ENCODE data around the gene MRI1. TPM values are rescaled to one million over a fixed set of nuclear protein-coding genes. Genes with fewer than 3 reads are reported as not detected.

Gene MRI1
- total and polyA plus RNA-seq, 2 experiments from 2014 or later: 12.3 to 44.5 TPM

DNA sequence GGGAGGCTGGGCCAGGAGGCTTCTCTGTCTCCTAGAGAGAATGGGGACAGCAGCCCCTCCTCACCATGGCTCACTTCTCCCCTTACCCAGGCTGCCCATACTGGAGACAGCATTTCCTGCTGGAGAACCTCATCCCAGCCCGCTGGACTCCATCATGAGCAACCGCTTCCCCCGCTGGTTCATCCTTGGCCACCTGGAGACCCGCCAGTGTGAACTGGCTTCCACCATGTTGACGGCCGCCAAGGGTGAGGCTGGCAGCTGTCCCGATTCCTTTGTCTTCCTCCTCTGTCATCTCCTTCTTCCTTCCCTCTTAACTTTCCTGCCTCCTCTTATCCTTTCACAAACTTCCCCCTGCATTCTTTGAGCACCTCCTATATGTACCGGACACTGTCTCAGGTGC, 58.9 kb downstream of the MRI1 start:
- Histone ChIP-seq H3K27me3 (ENCODE audit: insufficient read depth) (no peaks in the 10 kb centered on the region), H3K4me3 (no peak overlapping the region), H3K36me3 (ENCODE audit: insufficient read depth) (peaks cover 12% of the 10 kb centered on the region; the same call in 1 of the 2 replicates), H4K20me1 (replicated peaks; ENCODE audit: insufficient read depth) (peaks cover 12% of the 10 kb centered on the region), H3K4me1 (ENCODE audit: insufficient read depth) (no peaks in the 10 kb centered on the region; the same call in 1 of the 2 replicates), H3K27ac (ENCODE audit: low read depth) (no peak overlapping the region), H2AFZ (no peak overlapping the region), H3K79me2 (replicated peaks; ENCODE audit: insufficient read depth) (no peaks in the 10 kb centered on the region), H3F3A (replicated peaks; ENCODE audit: low read depth) (peaks cover 14% of the 10 kb centered on the region; the same call in 1 of the 2 replicates), H3K4me2 (no peak overlapping the region), H3K9me2 (ENCODE audit: insufficient read depth) (no peaks in the 10 kb centered on the region)
- no peak overlapping the region for H3K4me3 Mint-ChIP-seq
- H3K36me3 Mint-ChIP-seq (ENCODE audit: low read depth): peaks cover 57% of the 10 kb centered on the region
- peaks cover 14% of the 10 kb centered on the region for H3K27me3 Mint-ChIP-seq (ENCODE audit: insufficient read depth, low read depth, poor library complexity)
- H3K9me3 Mint-ChIP-seq: no peaks in the 10 kb centered on the region; the same call in 2 of the 3 replicates
- no peak overlapping the region for H3K27ac Mint-ChIP-seq
- peaks cover 16% of the 10 kb centered on the region for H3K4me1 Mint-ChIP-seq
- DNase-seq (ENCODE audit: low spot score): no peak
- ATAC-seq: no peak
- TF ChIP-seq ZNF114 (CRISPR knock-in tag; IDR thresholded peaks at IDR 0.05): no peak
- TF ChIP-seq, protein P1, sequence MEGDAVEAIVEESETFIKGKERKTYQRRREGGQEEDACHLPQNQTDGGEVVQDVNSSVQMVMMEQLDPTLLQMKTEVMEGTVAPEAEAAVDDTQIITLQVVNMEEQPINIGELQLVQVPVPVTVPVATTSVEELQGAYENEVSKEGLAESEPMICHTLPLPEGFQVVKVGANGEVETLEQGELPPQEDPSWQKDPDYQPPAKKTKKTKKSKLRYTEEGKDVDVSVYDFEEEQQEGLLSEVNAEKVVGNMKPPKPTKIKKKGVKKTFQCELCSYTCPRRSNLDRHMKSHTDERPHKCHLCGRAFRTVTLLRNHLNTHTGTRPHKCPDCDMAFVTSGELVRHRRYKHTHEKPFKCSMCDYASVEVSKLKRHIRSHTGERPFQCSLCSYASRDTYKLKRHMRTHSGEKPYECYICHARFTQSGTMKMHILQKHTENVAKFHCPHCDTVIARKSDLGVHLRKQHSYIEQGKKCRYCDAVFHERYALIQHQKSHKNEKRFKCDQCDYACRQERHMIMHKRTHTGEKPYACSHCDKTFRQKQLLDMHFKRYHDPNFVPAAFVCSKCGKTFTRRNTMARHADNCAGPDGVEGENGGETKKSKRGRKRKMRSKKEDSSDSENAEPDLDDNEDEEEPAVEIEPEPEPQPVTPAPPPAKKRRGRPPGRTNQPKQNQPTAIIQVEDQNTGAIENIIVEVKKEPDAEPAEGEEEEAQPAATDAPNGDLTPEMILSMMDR (conservative IDR thresholded peaks at IDR 0.05; ENCODE audit: low read depth in 2 of 2): no peak
- no peak for TF ChIP-seq EZH2phosphoT487 (IDR thresholded peaks at IDR 0.05; ENCODE audit: unreplicated experiment)
- TF ChIP-seq POLR2AphosphoS5 (IDR thresholded peaks at IDR 0.05; ENCODE audit: low read depth): no peak
- no peak for TF ChIP-seq REST (IDR thresholded peaks at IDR 0.05; ENCODE audit: unreplicated experiment)
- TF ChIP-seq ZNF331 (CRISPR knock-in tag; IDR thresholded peaks at IDR 0.05; ENCODE audit: low read depth): no peak
- no peak for TF ChIP-seq JUNB (IDR thresholded peaks at IDR 0.05; ENCODE audit: unreplicated experiment)
- TF ChIP-seq, protein P2, sequence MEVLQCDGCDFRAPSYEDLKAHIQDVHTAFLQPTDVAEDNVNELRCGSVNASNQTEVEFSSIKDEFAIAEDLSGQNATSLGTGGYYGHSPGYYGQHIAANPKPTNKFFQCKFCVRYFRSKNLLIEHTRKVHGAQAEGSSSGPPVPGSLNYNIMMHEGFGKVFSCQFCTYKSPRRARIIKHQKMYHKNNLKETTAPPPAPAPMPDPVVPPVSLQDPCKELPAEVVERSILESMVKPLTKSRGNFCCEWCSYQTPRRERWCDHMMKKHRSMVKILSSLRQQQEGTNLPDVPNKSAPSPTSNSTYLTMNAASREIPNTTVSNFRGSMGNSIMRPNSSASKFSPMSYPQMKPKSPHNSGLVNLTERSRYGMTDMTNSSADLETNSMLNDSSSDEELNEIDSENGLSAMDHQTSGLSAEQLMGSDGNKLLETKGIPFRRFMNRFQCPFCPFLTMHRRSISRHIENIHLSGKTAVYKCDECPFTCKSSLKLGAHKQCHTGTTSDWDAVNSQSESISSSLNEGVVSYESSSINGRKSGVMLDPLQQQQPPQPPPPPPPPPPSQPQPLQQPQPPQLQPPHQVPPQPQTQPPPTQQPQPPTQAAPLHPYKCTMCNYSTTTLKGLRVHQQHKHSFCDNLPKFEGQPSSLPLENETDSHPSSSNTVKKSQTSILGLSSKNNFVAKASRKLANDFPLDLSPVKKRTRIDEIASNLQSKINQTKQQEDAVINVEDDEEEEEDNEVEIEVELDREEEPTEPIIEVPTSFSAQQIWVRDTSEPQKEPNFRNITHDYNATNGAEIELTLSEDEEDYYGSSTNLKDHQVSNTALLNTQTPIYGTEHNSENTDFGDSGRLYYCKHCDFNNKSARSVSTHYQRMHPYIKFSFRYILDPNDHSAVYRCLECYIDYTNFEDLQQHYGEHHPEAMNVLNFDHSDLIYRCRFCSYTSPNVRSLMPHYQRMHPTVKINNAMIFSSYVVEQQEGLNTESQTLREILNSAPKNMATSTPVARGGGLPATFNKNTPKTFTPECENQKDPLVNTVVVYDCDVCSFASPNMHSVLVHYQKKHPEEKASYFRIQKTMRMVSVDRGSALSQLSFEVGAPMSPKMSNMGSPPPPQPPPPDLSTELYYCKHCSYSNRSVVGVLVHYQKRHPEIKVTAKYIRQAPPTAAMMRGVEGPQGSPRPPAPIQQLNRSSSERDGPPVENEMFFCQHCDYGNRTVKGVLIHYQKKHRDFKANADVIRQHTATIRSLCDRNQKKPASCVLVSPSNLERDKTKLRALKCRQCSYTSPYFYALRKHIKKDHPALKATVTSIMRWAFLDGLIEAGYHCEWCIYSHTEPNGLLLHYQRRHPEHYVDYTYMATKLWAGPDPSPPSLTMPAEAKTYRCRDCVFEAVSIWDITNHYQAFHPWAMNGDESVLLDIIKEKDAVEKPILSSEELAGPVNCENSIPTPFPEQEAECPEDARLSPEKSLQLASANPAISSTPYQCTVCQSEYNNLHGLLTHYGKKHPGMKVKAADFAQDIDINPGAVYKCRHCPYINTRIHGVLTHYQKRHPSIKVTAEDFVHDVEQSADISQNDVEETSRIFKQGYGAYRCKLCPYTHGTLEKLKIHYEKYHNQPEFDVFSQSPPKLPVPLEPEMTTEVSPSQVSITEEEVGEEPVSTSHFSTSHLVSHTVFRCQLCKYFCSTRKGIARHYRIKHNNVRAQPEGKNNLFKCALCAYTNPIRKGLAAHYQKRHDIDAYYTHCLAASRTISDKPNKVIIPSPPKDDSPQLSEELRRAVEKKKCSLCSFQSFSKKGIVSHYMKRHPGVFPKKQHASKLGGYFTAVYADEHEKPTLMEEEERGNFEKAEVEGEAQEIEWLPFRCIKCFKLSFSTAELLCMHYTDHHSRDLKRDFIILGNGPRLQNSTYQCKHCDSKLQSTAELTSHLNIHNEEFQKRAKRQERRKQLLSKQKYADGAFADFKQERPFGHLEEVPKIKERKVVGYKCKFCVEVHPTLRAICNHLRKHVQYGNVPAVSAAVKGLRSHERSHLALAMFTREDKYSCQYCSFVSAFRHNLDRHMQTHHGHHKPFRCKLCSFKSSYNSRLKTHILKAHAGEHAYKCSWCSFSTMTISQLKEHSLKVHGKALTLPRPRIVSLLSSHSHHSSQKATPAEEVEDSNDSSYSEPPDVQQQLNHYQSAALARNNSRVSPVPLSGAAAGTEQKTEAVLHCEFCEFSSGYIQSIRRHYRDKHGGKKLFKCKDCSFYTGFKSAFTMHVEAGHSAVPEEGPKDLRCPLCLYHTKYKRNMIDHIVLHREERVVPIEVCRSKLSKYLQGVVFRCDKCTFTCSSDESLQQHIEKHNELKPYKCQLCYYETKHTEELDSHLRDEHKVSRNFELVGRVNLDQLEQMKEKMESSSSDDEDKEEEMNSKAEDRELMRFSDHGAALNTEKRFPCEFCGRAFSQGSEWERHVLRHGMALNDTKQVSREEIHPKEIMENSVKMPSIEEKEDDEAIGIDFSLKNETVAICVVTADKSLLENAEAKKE (CRISPR knock-in tag; IDR thresholded peaks at IDR 0.05): no peak
- TF ChIP-seq NANOG (IDR thresholded peaks at IDR 0.05; ENCODE audit: borderline replicate concordance): no peak

Measured in GM23338 (cell line).